ENCODE measurements around the gene B4GALT5. TPM values are rescaled to one million over a fixed set of nuclear protein-coding genes. Genes with fewer than 3 reads are reported as not detected.

B4GALT5 gene
- total RNA-seq, 1 donor from 2014 or later: 47.9 TPM

- peaks cover 47% of the 10 kb centered on the region for H3K4me1 Mint-ChIP-seq (ENCODE audit: unreplicated experiment)
- peak overlapping the region; percentile 82 for H3K27ac Mint-ChIP-seq
- H3K27me3 Mint-ChIP-seq: no peaks in the 10 kb centered on the region
- DNase-seq (ENCODE audit: extremely low spot score, unreplicated experiment): no peak
- H3K9me3 Mint-ChIP-seq: peaks cover 3% of the 10 kb centered on the region
- H3K36me3 Mint-ChIP-seq: peaks cover 3% of the 10 kb centered on the region
- no peak for TF ChIP-seq CTCF (conservative IDR thresholded peaks at IDR 0.05)
- peak overlapping the region; percentile 31 for H3K4me3 Mint-ChIP-seq
Measured at GRCh38 chr20:49583669-49584417, 129.8 kb downstream of the B4GALT5 start.

GRCh38 chr20:49583343-49583668, 130.4 kb downstream of the B4GALT5 start:
- peaks cover 42% of the 10 kb centered on the region for H3K4me1 Mint-ChIP-seq (ENCODE audit: unreplicated experiment)

More at GRCh38 chr20:49583343-49583668, 130.4 kb downstream of the B4GALT5 start:
- Mint-ChIP-seq H3K27me3 (no peaks in the 10 kb centered on the region), H3K4me3 (peak overlapping the region; percentile 31), H3K27ac (peak overlapping the region; percentile 82), H3K9me3 (peaks cover 3% of the 10 kb centered on the region), H3K36me3 (peaks cover 3% of the 10 kb centered on the region)
- no peak for TF ChIP-seq CTCF (conservative IDR thresholded peaks at IDR 0.05)
- no peak for DNase-seq (ENCODE audit: extremely low spot score, unreplicated experiment)

Other genes with a start within 250 kb of the B4GALT5 start
- gene KCNB1, start 231.2 kb downstream of the B4GALT5 start, total RNA-seq (ENCODE audit: low replicate concordance): 0.95 and 1.2 TPM in 2 replicates
- gene PTGIS, start 145.7 kb downstream of the B4GALT5 start, total RNA-seq (ENCODE audit: low replicate concordance): 4.6 and 33.3 TPM in 2 replicates
- 8.6 and 9.4 TPM in 2 replicates for gene SLC9A8, start 99.0 kb upstream of the B4GALT5 start, total RNA-seq (ENCODE audit: low replicate concordance)
- gene SPATA2, start 201.7 kb upstream of the B4GALT5 start, total RNA-seq (ENCODE audit: low replicate concordance): 9.2 and 11.3 TPM in 2 replicates
- 62.9 and 72.1 TPM in 2 replicates for gene RNF114, start 222.5 kb upstream of the B4GALT5 start, total RNA-seq (ENCODE audit: low replicate concordance)

Measured in type B pancreatic cell (in vitro differentiated cells).